ENCODE data around the gene MYBBP1A. TPM values are rescaled to one million over a fixed set of nuclear protein-coding genes. Genes with fewer than 3 reads are reported as not detected.

MYBBP1A gene
- total RNA-seq, 1 donor from 2014 or later = 47.9 TPM

DNA sequence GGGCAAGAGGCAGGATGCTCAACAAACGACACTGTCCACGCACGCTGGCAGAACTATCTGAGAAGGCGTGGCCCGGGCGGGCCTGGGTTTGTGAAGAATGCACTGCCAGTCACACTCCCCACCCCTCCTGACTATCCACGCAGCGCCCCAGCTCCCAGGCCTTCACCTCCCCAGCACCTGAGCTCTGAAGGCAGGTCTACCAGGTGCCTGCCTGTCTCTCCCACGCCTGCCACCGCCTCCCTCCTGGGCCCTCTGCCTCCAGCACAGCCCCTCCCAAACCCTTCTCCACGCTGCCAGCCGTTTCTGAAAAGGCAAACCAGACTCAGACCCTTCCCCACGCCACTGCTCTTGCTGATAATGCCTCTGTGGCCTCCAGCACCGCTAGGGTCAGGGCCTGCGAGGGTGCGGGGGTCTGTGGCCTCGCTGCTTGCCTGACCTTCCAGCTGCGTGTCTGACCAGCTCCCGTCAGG lies 11.6 kb downstream of the MYBBP1A start:
- no peak for DNase-seq (ENCODE audit: extremely low spot score, unreplicated experiment)
- Mint-ChIP-seq H3K27ac (ENCODE audit: unreplicated experiment) (no peak overlapping the region), H3K4me3 (ENCODE audit: unreplicated experiment) (no peak overlapping the region), H3K4me1 (ENCODE audit: unreplicated experiment) (no peaks in the 10 kb centered on the region), H3K36me3 (ENCODE audit: unreplicated experiment) (peaks cover 18% of the 10 kb centered on the region), H3K9me3 (ENCODE audit: unreplicated experiment) (no peaks in the 10 kb centered on the region), H3K27me3 (ENCODE audit: unreplicated experiment) (no peaks in the 10 kb centered on the region)
- TF ChIP-seq CTCF (IDR thresholded peaks at IDR 0.05) = no peak

GRCh38 chr17:4542726-4543191 lies 12.4 kb downstream of the MYBBP1A start:
- Mint-ChIP-seq H3K27ac (ENCODE audit: unreplicated experiment) (no peak overlapping the region), H3K9me3 (ENCODE audit: unreplicated experiment) (no peaks in the 10 kb centered on the region), H3K27me3 (ENCODE audit: unreplicated experiment) (no peaks in the 10 kb centered on the region), H3K4me1 (ENCODE audit: unreplicated experiment) (no peaks in the 10 kb centered on the region), H3K36me3 (ENCODE audit: unreplicated experiment) (peaks cover 18% of the 10 kb centered on the region), H3K4me3 (ENCODE audit: unreplicated experiment) (no peak overlapping the region)
- no peak for TF ChIP-seq CTCF (IDR thresholded peaks at IDR 0.05)
- DNase-seq (ENCODE audit: extremely low spot score, unreplicated experiment) = no peak

DNA sequence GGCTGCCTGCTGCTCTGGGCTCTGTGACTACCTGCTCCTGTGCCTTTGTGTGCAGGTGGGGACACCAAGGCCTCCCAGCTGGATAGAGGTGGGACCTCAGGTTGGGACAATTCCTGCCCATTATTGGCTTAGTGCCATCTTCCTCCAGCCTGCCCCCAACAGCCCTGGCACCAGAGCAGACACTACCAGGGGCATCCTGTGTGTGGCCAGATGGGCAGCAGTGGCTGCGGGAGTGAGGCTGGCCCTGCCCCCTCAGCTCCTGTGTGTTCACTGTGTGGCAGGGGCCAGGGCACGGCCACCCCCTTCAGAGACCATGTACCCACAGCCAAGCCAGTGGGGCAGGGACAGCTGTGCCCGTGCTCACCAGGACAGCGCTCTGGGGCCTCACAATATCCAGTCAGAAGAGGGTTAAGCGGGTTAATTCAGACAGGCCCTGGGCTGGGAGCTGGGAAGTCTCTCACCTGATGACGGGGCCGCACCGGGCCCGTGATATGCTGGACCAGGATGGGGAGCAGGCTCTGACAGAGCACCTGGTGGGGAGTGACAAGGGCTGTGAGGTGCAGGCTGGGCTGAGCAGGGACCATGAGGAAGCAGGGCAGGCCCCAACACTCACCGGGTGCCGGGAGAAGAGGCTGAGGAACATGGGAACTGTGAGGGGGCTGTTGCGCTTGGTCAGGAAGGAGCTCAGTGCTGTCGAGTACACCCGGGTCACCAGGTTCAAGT lies 13.0 kb downstream of the MYBBP1A start:
- DNase-seq (ENCODE audit: extremely low spot score, unreplicated experiment) = no peak
- peaks cover 16% of the 10 kb centered on the region for H3K36me3 Mint-ChIP-seq (ENCODE audit: unreplicated experiment)
- TF ChIP-seq CTCF (IDR thresholded peaks at IDR 0.05) = no peak
- H3K27ac Mint-ChIP-seq (ENCODE audit: unreplicated experiment) = no peak overlapping the region
- no peak overlapping the region for H3K4me3 Mint-ChIP-seq (ENCODE audit: unreplicated experiment)
- H3K27me3 Mint-ChIP-seq (ENCODE audit: unreplicated experiment) = no peaks in the 10 kb centered on the region
- H3K9me3 Mint-ChIP-seq (ENCODE audit: unreplicated experiment) = no peaks in the 10 kb centered on the region
- no peaks in the 10 kb centered on the region for H3K4me1 Mint-ChIP-seq (ENCODE audit: unreplicated experiment)

GRCh38 chr17:4541328-4542002 lies 13.7 kb downstream of the MYBBP1A start:
- H3K4me1 Mint-ChIP-seq (ENCODE audit: unreplicated experiment) = no peaks in the 10 kb centered on the region
- peaks cover 12% of the 10 kb centered on the region for H3K36me3 Mint-ChIP-seq (ENCODE audit: unreplicated experiment)
- no peaks in the 10 kb centered on the region for H3K27me3 Mint-ChIP-seq (ENCODE audit: unreplicated experiment)
- H3K9me3 Mint-ChIP-seq (ENCODE audit: unreplicated experiment) = no peaks in the 10 kb centered on the region
- H3K27ac Mint-ChIP-seq (ENCODE audit: unreplicated experiment) = no peak overlapping the region
- no peak for TF ChIP-seq CTCF (IDR thresholded peaks at IDR 0.05)
- H3K4me3 Mint-ChIP-seq (ENCODE audit: unreplicated experiment) = no peak overlapping the region
- no peak for DNase-seq (ENCODE audit: extremely low spot score, unreplicated experiment)

- TF ChIP-seq CTCF (IDR thresholded peaks at IDR 0.05) = no peak
- Mint-ChIP-seq H3K4me3 (ENCODE audit: unreplicated experiment) (no peak overlapping the region), H3K27ac (ENCODE audit: unreplicated experiment) (no peak overlapping the region)
Measured at GRCh38 chr17:4540687-4541327, 14.4 kb downstream of the MYBBP1A start.

More at GRCh38 chr17:4540687-4541327, 14.4 kb downstream of the MYBBP1A start:
- H3K9me3 Mint-ChIP-seq (ENCODE audit: unreplicated experiment) = no peaks in the 10 kb centered on the region
- H3K27me3 Mint-ChIP-seq (ENCODE audit: unreplicated experiment) = no peaks in the 10 kb centered on the region
- no peaks in the 10 kb centered on the region for H3K4me1 Mint-ChIP-seq (ENCODE audit: unreplicated experiment)
- peaks cover 12% of the 10 kb centered on the region for H3K36me3 Mint-ChIP-seq (ENCODE audit: unreplicated experiment)
- DNase-seq (ENCODE audit: extremely low spot score, unreplicated experiment) = no peak
